Testis (tissue), 2 donors: ENCODE measurements around the gene TIAM1.

Source experiments
- CTCF ChIP-seq, 3 experiments: fragments of 450-650 bp in 2 of 3; fragments of 200-600 bp in 1 of 3; sonication (generic) in 1 of 3; IDR thresholded peaks; one replicate each; pipeline ENCODE4 v1.5.1; 2016 to 2019; ENCODE audit warnings: antibody characterized with exemption in 3 of 3, mild to moderate bottlenecking in 2 of 3, moderate library complexity in 1 of 3
- POLR2A ChIP-seq: fragments of 450-650 bp; IDR thresholded peaks from one replicate; pipeline ENCODE4 v1.6.1; 2017; ENCODE audit warnings: antibody characterized with exemption, mild to moderate bottlenecking, moderate library complexity

- no peak for TF ChIP-seq CTCF (IDR thresholded peaks at IDR 0.05)
- no peak for TF ChIP-seq POLR2A
These were observed 158.4 kb downstream of the TIAM1 start for GRCh38 chr21:31185663-31186062.
